C1 segment of cervical spinal cord (tissue), 14 donors: ENCODE results near the gene DNAI2.
A peak's percentile ranks its signal among the peaks of the same experiment; 100 is the strongest.

Source experiments
- DNase-seq, 14 donors: peaks; one replicate each; lab custom pipeline; 2025; lab: John Stamatoyannopoulos, UW

DNAI2 gene

DNA sequence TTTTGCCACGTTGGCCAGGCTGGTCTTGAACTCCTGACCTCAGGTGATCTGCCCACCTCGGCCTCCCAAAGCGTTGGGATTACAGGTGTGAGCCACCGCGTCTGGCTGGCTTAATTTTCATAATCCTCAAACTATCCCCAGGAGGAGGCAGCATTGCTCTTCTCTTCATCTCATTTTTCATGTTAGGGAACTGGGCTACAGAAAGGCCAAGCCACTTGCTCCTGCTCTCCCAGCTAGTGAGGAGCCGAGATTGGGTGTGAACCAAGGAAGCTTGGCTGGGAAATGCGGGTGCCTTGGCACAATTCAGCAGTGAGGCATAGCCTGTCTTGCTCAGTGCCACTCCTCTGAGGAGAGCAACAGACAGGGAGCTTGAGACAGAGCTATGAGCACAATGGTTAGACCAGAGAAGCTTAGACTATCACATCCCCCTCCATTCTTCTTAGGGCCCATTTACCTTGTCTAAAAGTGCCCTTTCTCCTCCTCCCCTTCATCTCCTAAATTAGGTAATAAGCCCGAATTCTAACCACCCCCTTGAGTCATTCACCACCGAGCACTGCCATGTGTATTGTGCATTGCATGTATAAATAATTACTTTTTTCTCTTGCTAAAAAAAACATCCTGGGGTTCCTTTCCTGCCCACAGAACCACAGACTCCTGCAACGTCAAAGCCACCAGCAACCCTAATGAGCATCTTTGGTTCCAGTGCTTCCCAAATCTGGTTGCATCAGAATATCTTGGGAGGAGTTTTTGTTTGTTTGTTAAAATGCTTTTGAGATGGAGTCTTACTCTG, 32.0 kb downstream of the DNAI2 start:
- DNase-seq = peak in 2 of 14 donors; percentile 20 to 34

DNA sequence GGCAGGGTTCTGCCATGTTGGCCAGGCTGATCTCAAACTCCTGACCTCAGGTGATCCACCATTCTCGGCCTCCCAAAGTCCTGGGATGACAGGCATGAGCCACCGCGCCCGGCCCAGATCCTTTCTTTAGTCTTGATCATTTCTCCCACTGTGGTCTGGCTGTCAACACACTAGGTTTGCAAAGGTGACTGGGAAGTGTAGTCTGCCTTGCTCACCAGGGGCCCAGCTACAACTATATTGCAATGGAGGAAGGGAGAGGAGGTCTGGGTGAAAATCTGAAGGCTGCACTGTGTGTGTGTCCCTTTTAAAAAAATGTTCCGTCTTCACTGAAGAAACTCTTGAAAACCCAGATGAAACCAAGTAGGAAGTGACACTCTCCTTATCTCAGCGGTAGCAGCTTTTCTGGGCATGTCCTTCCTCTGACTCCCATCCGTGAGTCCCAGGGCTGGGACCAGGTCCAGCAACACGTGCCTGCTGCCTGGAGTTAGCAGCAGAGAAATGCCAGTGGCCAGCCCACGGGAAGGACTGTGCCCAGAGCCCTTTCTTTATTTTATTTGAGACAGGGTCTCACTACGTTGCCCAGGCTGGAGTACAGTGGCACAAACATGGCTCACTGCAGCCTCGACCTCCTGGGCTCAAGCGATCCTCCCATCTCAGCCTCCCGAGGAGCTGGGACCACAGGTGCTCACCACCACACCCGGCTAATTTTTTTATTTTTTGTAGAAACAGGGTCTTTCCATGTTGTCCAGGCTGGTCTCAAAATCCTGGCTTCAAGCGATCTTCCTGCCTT, 34.1 kb downstream of the DNAI2 start:
- DNase-seq = no peak

DNA sequence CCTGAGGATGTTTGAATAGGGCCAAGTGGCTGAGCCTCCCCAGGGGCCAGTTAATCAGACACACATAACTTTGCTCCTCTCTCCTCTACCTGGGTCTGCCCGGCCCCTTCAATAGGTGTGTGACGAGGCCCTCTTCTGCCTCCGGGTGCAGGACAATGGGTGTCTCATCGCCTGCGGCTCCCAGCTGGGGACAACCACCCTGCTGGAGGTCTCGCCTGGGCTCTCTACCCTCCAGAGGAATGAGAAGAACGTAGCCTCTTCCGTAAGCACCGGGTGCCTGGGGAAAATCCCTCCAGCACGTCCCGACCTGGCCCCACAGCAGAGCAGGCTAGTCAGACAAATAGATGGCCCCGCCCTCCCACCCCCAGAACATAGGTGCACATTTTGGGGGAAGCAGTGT, 35.9 kb downstream of the DNAI2 start:
- no peak for DNase-seq

- no peak for DNase-seq
Observed at GRCh38 chr17:74314877-74315276, 40.8 kb downstream of the DNAI2 start.

DNA sequence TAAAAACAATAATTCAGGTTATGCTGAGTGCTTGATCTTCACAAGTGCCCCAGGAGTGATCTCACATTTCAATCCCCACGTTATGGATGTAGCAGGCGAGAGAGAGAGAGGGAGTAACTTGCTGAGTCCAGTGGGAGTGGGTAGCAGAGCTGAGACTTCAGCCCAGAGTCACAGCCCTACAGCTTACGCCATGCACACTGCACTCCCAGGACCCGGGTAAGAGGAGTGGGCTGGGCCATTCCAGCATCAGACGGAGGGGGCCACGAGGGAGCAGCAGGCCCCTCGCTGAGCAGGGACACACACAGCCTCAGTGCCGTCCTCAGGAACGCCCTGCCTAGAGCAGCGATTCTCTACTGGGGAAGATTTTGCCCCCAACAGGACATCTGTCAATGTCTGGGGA, 42.2 kb downstream of the DNAI2 start:
- DNase-seq = no peak

GRCh38 chr17:74317071-74317470, 43.0 kb downstream of the DNAI2 start:
- no peak for DNase-seq

DNA sequence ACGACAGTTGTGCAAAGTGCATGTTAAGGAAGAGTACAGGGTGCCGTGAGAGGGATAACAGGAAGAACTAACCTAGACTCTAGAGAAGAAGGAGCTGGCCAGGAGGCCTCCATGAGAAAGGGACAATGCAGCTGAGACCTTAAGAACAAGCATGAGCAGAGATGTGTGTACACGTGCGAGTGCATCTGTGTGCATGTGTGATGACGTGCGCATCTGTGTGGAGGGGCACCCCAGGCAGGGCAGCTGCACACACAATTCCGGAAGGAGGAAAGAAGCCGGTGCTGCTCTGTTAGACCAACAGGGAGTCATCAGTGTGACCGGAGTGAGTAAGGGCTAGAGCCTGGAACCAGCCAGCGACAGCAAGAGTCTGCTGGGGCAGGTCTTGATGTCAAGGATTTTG, 44.4 kb downstream of the DNAI2 start:
- DNase-seq = no peak

DNA sequence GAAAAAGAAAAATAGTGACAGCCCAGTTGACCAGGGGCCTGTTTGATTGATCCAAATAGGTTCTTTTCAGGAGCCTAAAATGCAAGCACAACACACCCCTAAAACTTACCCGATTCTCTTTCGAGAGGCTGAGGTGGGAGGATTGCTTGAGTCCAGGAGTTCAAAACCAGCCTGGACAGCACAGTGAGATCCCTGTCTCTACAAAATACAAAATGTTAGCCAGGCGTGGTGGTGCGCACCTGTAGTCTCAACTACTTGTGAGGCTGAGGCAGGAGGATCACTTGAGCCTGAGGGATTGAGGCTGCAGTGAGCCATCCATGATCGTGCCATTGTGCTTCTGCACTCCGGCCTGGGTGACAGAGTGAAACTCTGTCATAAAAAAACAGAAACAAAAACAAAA, 50.5 kb downstream of the DNAI2 start:
- no peak for DNase-seq

DNA sequence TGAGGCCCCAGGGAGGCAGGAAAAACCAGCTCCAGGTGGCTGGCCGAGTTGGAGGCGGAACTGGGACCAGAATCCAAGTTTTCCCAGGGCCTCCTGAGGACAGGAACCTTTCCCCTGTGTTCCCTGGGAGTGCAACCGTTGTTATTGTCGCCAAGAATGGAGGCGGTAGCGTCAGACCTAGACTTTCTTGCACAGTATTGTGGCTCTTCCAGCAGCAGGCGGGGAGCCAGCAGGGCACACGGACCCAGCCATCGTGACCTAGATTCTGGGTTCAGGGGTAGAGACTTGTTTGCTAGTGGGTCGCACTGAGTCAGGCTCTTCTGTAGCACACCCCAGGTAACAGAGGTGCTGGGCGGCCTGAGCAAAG, 51.3 kb downstream of the DNAI2 start:
- DNase-seq = peak in 2 of 14 donors; percentile 15 to 25

- DNase-seq = peak in 5 of 14 donors; percentile 17 to 57 (median 32)
Observed at GRCh38 chr17:74325743-74326379, 51.8 kb downstream of the DNAI2 start, which contains the start of gene KIF19. Gene KIF19 (plus strand): TSS chr17:74326226. CDS start chr17:74326350, 124 bp downstream.

GRCh38 chr17:74326506-74326905, 52.5 kb downstream of the DNAI2 start:
- no peak for DNase-seq

DNA sequence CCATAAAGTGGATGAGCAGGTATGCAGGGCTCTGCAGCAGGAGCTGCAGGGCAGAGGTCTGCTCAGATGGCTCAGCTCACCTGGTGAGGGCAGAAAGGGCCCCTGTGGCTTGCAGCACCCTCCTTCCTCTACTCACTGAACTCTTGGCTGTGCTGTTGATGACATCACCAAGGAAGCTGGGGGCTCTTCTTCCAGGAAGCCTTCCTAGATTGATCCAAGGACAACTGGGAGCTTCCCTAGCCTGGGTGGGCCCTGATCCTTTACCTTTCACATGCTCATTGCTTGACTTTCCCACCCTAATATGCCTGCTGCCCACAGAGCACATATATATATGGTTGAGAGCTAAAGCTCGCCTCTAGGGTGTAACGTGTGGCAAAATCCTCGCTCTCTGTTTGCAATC, 54.5 kb downstream of the DNAI2 start:
- DNase-seq = no peak

- DNase-seq = no peak
Observed at GRCh38 chr17:74329378-74329777, 55.3 kb downstream of the DNAI2 start.

DNA sequence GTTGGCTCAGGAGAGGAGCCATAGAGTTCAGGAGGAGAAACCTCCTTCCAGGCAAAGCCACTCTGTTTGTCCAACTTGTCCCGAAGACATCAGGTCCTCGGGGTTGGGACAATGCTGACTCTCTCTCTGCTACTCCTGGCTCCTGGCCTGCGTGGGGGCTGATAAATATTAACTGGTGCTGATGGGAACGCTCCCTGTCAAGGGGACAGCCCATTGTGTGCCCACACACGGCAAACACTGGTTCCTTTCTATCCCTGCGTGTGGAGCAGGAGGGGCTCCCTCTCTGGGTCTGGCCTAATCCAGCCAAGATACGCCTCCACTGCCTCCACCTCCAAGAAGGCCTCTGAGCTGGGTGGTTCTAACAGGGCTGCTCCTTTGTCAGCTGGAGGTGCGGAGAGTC, 56.4 kb downstream of the DNAI2 start:
- peak in 9 of 14 donors; percentile 10 to 74 (median 34) for DNase-seq

GRCh38 chr17:74332017-74332650, 58.1 kb downstream of the DNAI2 start:
- no peak for DNase-seq

- DNase-seq = no peak
Observed at GRCh38 chr17:74332763-74333283, 58.8 kb downstream of the DNAI2 start.

DNA sequence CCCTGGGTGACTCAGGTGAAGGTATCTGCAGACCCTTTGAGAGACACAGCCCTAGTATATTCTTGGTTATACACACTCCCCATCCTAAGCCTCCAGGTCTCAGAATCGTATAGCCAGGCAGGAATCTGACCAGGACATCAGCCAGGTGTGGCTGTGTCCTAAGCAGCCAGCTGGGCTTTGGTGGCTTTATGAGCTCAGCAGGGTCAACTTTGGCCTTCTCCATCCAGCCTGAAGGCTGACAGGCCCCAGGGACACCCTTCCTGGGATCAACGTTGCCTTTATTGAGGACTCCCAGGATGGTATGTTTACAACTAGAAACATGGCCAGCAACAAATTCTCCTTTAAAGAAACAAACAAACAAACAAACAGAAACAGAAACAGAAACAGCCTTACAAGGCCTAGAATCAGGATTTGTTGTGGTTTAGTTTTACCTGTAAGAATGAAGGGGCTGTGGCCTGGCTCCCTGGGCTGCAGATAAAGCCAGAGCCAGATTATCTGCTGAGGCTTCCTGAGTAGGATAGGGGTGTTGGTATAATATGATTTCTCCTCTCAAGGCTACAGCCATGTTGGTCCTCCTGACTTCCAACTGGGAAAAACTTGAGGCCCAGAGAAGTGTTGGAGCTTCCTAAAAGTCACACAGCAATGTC, 60.5 kb downstream of the DNAI2 start:
- no peak for DNase-seq

GRCh38 chr17:74335529-74336062, 61.6 kb downstream of the DNAI2 start:
- DNase-seq = peak in 1 of 14 donors; percentile 19

GRCh38 chr17:74336307-74336706, 62.3 kb downstream of the DNAI2 start:
- DNase-seq = no peak

- peak in 10 of 14 donors; percentile 15 to 81 (median 46) for DNase-seq
Observed at GRCh38 chr17:74337834-74338500, 63.9 kb downstream of the DNAI2 start.
